Kidney (tissue), 14 donors: ENCODE results near the gene MAD1L1. TPM values are rescaled to one million over a fixed set of nuclear protein-coding genes. Genes with fewer than 3 reads are reported as not detected.

Experiments used
- DNase-seq, 5 donors: peaks; one replicate each; pipeline ENCODE4 v3.0.0-alpha.2; 2013 to 2020
- FAIRE-seq: peaks from 2 replicates; lab custom pipeline; 2012; peaks lifted over from hg19 to GRCh38; lab: Jason Lieb, UNC
- H3K27ac ChIP-seq, 2 donors: one replicate each; pipeline ENCODE4 v1.7.0; 2013; ENCODE audit warnings: low read depth in 2 of 2, low read length in 2 of 2, inconsistent platforms in 1 of 2
- H3K27me3 ChIP-seq: one replicate; pipeline ENCODE4 v1.7.1; 2013; ENCODE audit warnings: low read length, inconsistent platforms; ENCODE audit not compliant: control insufficient read depth, insufficient read depth
- H3K36me3 ChIP-seq, 3 donors: one replicate each; pipeline versions ENCODE4 v1.7.0 to v1.7.1; 2013; ENCODE audit warnings: low read length in 3 of 3, control low read depth in 1 of 3, inconsistent platforms in 1 of 3; ENCODE audit not compliant: insufficient read depth in 3 of 3, control insufficient read depth in 2 of 3
- H3K4me1 ChIP-seq, 3 donors: one replicate each; pipeline versions ENCODE4 v1.7.0 to v1.7.1; 2013; ENCODE audit warnings: low read length in 3 of 3, inconsistent platforms in 1 of 3, low read depth in 1 of 3; ENCODE audit not compliant: control insufficient read depth in 2 of 3, insufficient read depth in 2 of 3
- H3K4me3 ChIP-seq, 3 donors: one replicate each; pipeline versions ENCODE4 v1.7.0 to v1.8.1; 2013; ENCODE audit warnings: low read length in 3 of 3, control low read depth in 1 of 3, inconsistent platforms in 1 of 3
- H3K9ac ChIP-seq, 3 donors: one replicate each; pipeline versions ENCODE4 v1.7.0 to v1.7.1; 2013; ENCODE audit warnings: low read length in 3 of 3, control low read depth in 1 of 3, inconsistent platforms in 1 of 3
- H3K9me3 ChIP-seq, 3 donors: one replicate each; pipeline versions ENCODE4 v1.7.0 to v1.7.1; 2013; ENCODE audit warnings: low read length in 3 of 3, control low read depth in 1 of 3, inconsistent platforms in 1 of 3; ENCODE audit not compliant: control insufficient read depth in 2 of 3, insufficient read depth in 1 of 3
- intact Hi-C: fragments of 100-400 bp; cut with DNase I; formaldehyde crosslinking; loops from one replicate; pipeline ENCODE4 v1.11.1; 2022
- polyA plus RNA-seq: library from polyadenylated mRNA; stranded (reverse); fragments of 350-450 nt; fragmentation: Illumina TruSeq; extraction: RNeasy Lipid Tissue Mini Kit (QIAGEN cat#74804); gene quantifications from one replicate; pipeline ENCODE4 v1.2.3, GENCODE V29; 2014; ENCODE audit warnings: low read depth, low replicate concordance; ENCODE audit not compliant: insufficient read depth
- total RNA-seq: library from RNA; stranded (reverse); fragmentation: NEBNext Ultra II Directional; extraction: Animal tissue kit (Norgen Biotek cat#: 25700); gene quantifications from one replicate; pipeline ENCODE4 v1.2.1, GENCODE V29; 2021
- TF ChIP-seq, protein P1 (sequence below): IDR thresholded peaks from 3 replicates; pipeline ENCODE4 v1.5.1; 2012; ENCODE audit warnings: mild to moderate bottlenecking, moderate library complexity, borderline replicate concordance; ENCODE audit not compliant: insufficient read depth; ENCODE audit errors: extremely low read depth
- donor health status: control.
- donor health status: control.
- donor health status: control.
- donor health status: control.
- donor health status: control.
- donor health status: DM: yes; HTN: yes; CAD: no.
- donor health status: Normal renal cell carcinoma (clear cell type).

The MAD1L1 gene
- total and polyA plus RNA-seq, 2 donors from 2014 or later, result 33.2 to 45.2 TPM

DNA sequence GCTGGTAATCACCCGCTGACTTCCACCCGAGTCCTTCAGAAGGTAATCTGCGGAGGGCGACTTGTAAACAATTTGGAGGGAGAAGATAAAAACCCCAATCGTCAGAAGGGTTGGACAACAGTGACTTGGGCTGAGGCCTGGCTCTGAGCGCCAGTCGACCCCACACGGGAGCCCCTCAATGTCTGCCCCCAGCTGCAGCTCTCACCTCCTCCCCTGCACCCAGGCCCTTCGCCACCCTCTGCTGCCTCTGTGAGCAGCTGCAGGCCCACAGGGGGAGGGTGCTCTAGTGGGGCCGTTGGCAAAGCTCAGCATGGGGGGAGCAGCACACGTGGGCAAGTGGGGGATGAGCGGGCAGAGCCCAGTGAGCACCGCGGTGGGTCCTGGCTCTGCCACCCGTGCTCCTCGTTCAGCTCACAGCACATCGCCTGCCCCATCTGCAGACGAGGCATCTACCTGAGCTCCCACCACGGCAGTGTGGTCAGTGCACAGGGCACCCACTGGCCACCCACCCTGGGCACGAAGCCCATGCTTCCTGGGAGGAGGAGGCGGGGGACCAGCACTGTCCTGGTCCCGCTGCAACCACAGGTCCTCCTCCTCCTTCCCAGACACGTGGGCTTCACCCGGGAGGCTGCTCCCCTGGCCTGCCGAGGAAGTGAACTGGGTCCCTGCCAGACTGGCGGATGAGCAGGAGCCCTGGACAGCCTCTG lies 282.1 kb downstream of the MAD1L1 start:
- FAIRE-seq (no peak), DNase-seq (peak in 1 of 5 donors; percentile 67)
- no peaks in the 10 kb centered on the region for H3K9me3 ChIP-seq
- TF ChIP-seq, protein P1, sequence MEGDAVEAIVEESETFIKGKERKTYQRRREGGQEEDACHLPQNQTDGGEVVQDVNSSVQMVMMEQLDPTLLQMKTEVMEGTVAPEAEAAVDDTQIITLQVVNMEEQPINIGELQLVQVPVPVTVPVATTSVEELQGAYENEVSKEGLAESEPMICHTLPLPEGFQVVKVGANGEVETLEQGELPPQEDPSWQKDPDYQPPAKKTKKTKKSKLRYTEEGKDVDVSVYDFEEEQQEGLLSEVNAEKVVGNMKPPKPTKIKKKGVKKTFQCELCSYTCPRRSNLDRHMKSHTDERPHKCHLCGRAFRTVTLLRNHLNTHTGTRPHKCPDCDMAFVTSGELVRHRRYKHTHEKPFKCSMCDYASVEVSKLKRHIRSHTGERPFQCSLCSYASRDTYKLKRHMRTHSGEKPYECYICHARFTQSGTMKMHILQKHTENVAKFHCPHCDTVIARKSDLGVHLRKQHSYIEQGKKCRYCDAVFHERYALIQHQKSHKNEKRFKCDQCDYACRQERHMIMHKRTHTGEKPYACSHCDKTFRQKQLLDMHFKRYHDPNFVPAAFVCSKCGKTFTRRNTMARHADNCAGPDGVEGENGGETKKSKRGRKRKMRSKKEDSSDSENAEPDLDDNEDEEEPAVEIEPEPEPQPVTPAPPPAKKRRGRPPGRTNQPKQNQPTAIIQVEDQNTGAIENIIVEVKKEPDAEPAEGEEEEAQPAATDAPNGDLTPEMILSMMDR, result no peak
- H3K27me3 ChIP-seq, result no peaks in the 10 kb centered on the region
- no peak overlapping the region for H3K9ac ChIP-seq
- no peak overlapping the region for H3K27ac ChIP-seq
- no peaks in the 10 kb centered on the region for H3K36me3 ChIP-seq
- peaks cover 0 to 2% (median 0%) of the 10 kb centered on the region in 3 donors for H3K4me1 ChIP-seq
- intact Hi-C loops, result no loop called here
- no peak overlapping the region for H3K4me3 ChIP-seq

DNA sequence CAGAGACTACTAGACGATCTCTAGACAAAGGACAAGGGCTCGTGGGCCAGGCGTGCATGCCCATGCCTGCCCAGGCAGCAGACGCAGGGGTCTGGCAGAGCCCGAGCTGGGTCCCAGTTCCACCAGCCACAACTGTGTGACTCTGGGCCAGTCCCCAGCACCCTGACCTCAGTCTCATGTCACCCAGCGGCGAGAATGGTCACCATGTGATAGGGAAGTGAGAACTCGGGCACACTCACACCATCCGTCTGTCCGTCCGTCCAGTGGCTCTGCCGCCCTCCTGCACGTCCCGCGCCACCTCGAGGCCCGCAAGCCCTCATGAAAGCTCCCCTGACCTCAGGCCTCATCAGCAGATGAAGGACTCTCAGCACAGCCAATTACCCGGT lies 282.7 kb downstream of the MAD1L1 start:
- intact Hi-C loops, result no loop called here

GRCh38 chr7:1949681-1950055 lies 283.1 kb downstream of the MAD1L1 start:
- Histone ChIP-seq H3K9me3 (no peaks in the 10 kb centered on the region), H3K9ac (no peak overlapping the region), H3K27ac (no peak overlapping the region), H3K36me3 (no peaks in the 10 kb centered on the region), H3K4me1 (peaks cover 0 to 2% (median 0%) of the 10 kb centered on the region in 3 donors), H3K27me3 (no peaks in the 10 kb centered on the region), H3K4me3 (no peak overlapping the region)
- FAIRE-seq (no peak), DNase-seq (no peak)
- TF ChIP-seq, protein P1, result no peak
- intact Hi-C loops, result no loop called here

More for the DNA sequence above, 282.7 kb downstream of the MAD1L1 start:
- Histone ChIP-seq H3K36me3 (no peaks in the 10 kb centered on the region), H3K9ac (no peak overlapping the region), H3K4me3 (no peak overlapping the region), H3K4me1 (peaks cover 0 to 2% (median 0%) of the 10 kb centered on the region in 3 donors), H3K27me3 (no peaks in the 10 kb centered on the region), H3K9me3 (no peaks in the 10 kb centered on the region), H3K27ac (no peak overlapping the region)
- DNase-seq (peak in 1 of 5 donors; percentile 48), FAIRE-seq (no peak)
- TF ChIP-seq, protein P1, result no peak
